Breast epithelium (tissue), 4 donors: ENCODE results near the gene CCL5. TPM values are rescaled to one million over a fixed set of nuclear protein-coding genes. Genes with fewer than 3 reads are reported as not detected.

Source experiments
- DNase-seq, 2 donors: peaks; one replicate each; pipeline ENCODE4 v3.0.0-alpha.2; 2019; ENCODE audit warnings: low spot score in 2 of 2
- H3K27ac ChIP-seq, 2 donors: fragments of 200-600 bp; sonication (generic) in 1 of 2; one replicate each; pipeline ENCODE4 v1.5.1; 2016 to 2019; ENCODE audit warnings: mild to moderate bottlenecking in 1 of 2
- H3K27me3 ChIP-seq, 2 donors: fragments of 200-600 bp; sonication (generic) in 1 of 2; one replicate each; pipeline versions ENCODE4 v1.5.1 to v1.6.0; 2017 to 2019; ENCODE audit warnings: control low read depth in 1 of 2, mild to moderate bottlenecking in 1 of 2
- H3K36me3 ChIP-seq: fragments of 200-600 bp; one replicate; pipeline ENCODE4 v1.5.1; 2019
- H3K4me1 ChIP-seq, 2 donors: fragments of 200-600 bp; sonication (generic); one replicate each; pipeline ENCODE4 v1.5.1; 2016 to 2019; ENCODE audit warnings: control low read depth in 1 of 2
- H3K4me3 ChIP-seq, 3 donors: fragments of 200-600 bp; sonication (generic); 1 replicate in 2 of 3; 2 replicates in 1 of 3; pipeline ENCODE4 v1.5.1; 2016 to 2019; ENCODE audit warnings: mild to moderate bottlenecking in 3 of 3, moderate library complexity in 2 of 3
- H3K9me3 ChIP-seq, 2 donors: fragments of 200-600 bp; sonication (generic) in 1 of 2; one replicate each; pipeline ENCODE4 v1.5.1; 2016 to 2019; ENCODE audit warnings: control low read depth in 1 of 2
- CTCF ChIP-seq, 3 donors: fragments of 450-650 bp; IDR thresholded peaks; one replicate each; pipeline ENCODE4 v1.5.1; 2016 to 2017; ENCODE audit warnings: antibody characterized with exemption in 3 of 3, mild to moderate bottlenecking in 3 of 3, moderate library complexity in 3 of 3
- POLR2A ChIP-seq: fragments of 450-650 bp; IDR thresholded peaks from one replicate; pipeline ENCODE4 v1.6.1; 2016; ENCODE audit warnings: antibody characterized with exemption, mild to moderate bottlenecking, moderate library complexity
- POLR2AphosphoS5 ChIP-seq, 3 donors: sonication (generic); formaldehyde crosslinking; IDR thresholded peaks; one replicate each; pipeline ENCODE4 v1.6.1; 2017; ENCODE audit warnings: antibody characterized with exemption in 3 of 3
- intact Hi-C: fragments of 100-400 bp; cut with DNase I; formaldehyde crosslinking; loops from one replicate; pipeline ENCODE4 v1.15.1; 2023; ENCODE audit warnings: low total_unique reads
- total RNA-seq, 3 donors: library from RNA; depleted of rRNA; stranded (reverse); fragments of >200 nt; gene quantifications; one replicate each; pipeline ENCODE4 v1.1.0, GENCODE V29; 2016

CCL5 gene
- total RNA-seq, 3 donors from 2014 or later = 3.5 to 7.6 (median 4.6) TPM

DNA sequence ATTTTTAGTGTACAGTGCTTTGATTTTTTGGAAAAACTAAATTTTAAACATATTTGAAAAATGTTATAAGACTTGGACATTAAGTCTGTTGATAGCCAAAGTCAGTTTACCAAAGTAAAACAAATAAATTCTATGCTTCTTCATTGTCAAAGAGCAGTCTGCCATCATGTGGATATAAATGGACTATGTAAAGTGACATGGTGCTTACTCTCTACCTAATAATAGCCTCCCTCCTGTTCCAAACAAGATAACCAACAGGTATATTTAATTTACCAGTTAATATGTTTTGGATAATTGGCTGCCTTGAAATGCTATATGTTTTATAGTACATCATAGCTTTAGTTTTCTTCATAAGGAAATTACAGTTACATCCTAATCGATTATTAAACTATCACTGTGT, 55.0 kb downstream of the CCL5 start:
- no peak overlapping the region for H3K27ac ChIP-seq
- TF ChIP-seq CTCF (IDR thresholded peaks at IDR 0.05) = no peak
- TF ChIP-seq POLR2AphosphoS5 (IDR thresholded peaks at IDR 0.05) = no peak
- TF ChIP-seq POLR2A = no peak
- no peaks in the 10 kb centered on the region for H3K9me3 ChIP-seq
- no peaks in the 10 kb centered on the region for H3K36me3 ChIP-seq
- no peaks in the 10 kb centered on the region for H3K4me1 ChIP-seq
- no peak overlapping the region for H3K4me3 ChIP-seq
- intact Hi-C loops = no loop called here
- no peaks in the 10 kb centered on the region for H3K27me3 ChIP-seq
- no peak for DNase-seq

Other genes starting within 250 kb of the CCL5 start
- 10 to 100 TPM in 2 of 3 donors, 1 to 10 TPM in 1; 5.9 to 27.8 (median 11.1) TPM for gene RASL10B, start 148.7 kb downstream of the CCL5 start, total RNA-seq
- under 1 TPM; 0.29 to 0.33 (median 0.32) TPM for gene GAS2L2, start 127.1 kb downstream of the CCL5 start, total RNA-seq
- not detected for gene C17orf50, start 119.5 kb downstream of the CCL5 start, total RNA-seq
- gene MMP28, start 84.7 kb downstream of the CCL5 start, total RNA-seq = 10 to 100 TPM in 2 of 3 donors, 1 to 10 TPM in 1; 5.6 to 25.6 (median 12.3) TPM
- gene TAF15, start 70.9 kb downstream of the CCL5 start, total RNA-seq = 10 to 100 TPM; 65.5 to 76.8 (median 72.8) TPM
- gene HEATR9, start 11.5 kb downstream of the CCL5 start, total RNA-seq = under 1 TPM in 1 of 3 donors, not detected in 2; 0.16 TPM
- gene RDM1, start 50.4 kb upstream of the CCL5 start, total RNA-seq = not detected
- not detected for gene LYZL6, start 63.4 kb upstream of the CCL5 start, total RNA-seq
- gene CCL16, start 101.1 kb upstream of the CCL5 start, total RNA-seq = under 1 TPM in 1 of 3 donors, not detected in 2; 0.48 TPM
- 10 to 100 TPM; 12.4 to 54.1 (median 31.5) TPM for gene CCL14, start 106.4 kb upstream of the CCL5 start, total RNA-seq
- gene CCL15, start 121.2 kb upstream of the CCL5 start, total RNA-seq = not detected
- 1 to 10 TPM; 1.3 to 2.7 (median 1.9) TPM for gene CCL23, start 137.6 kb upstream of the CCL5 start, total RNA-seq
- 100 to 1,000 TPM in 1 of 3 donors, 1 to 10 TPM in 1, not detected in 1; 1.3 to 116 TPM for gene CCL18, start 183.9 kb upstream of the CCL5 start, total RNA-seq
- 10 to 100 TPM in 1 of 3 donors, under 1 TPM in 1, not detected in 1; 0.96 to 10.8 TPM for gene CCL3, start 209.8 kb upstream of the CCL5 start, total RNA-seq
- gene CCL4, start 223.5 kb upstream of the CCL5 start, total RNA-seq = 10 to 100 TPM in 1 of 3 donors, 1 to 10 TPM in 2; 2.6 to 12.0 (median 5.2) TPM